Endothelial cell of umbilical vein (primary cell): ENCODE measurements around the gene ZNF334. TPM values are rescaled to one million over a fixed set of nuclear protein-coding genes. Genes with fewer than 3 reads are reported as not detected.

ENCODE experiments used
- BruUV-seq: library from RNA; stranded (reverse); fragments of 400-500 nt; replicated peaks from 2 replicates; lab custom pipeline; 2021; lab: Mats Ljungman, UMichigan
- CTCF ChIA-PET: fragments of 300-600, 350-600 bp; sonication (Branson Sonifier 250); formaldehyde crosslinking; loops from one replicate; lab custom pipeline; 2021; ENCODE audit warnings: antibody characterized with exemption, inconsistent platforms; lab: Charles Lee
- POLR2A ChIA-PET: fragments of 300-600, 350-600 bp; sonication (Branson Sonifier 250); formaldehyde crosslinking; loops from one replicate; lab custom pipeline; 2021; ENCODE audit warnings: antibody characterized with exemption, inconsistent platforms; lab: Charles Lee
- DNase-seq: peaks from one replicate; pipeline ENCODE4 v3.0.0-alpha.2; 2011; ENCODE audit warnings: low read depth, low spot score
- FAIRE-seq: peaks from 2 replicates; lab custom pipeline; 2011; peaks lifted over from hg19 to GRCh38; lab: Jason Lieb, UNC
- H2AFZ ChIP-seq: 2 replicates; pipeline ENCODE4 v1.6.0; 2012; ENCODE audit warnings: low read depth, low read length, control low read depth, inconsistent platforms
- H3K27ac ChIP-seq: 2 replicates; pipeline ENCODE4 v1.5.1; 2011; ENCODE audit warnings: low read depth, mild to moderate bottlenecking, control low read depth, low read length, moderate library complexity; ENCODE audit not compliant: insufficient read depth
- H3K27me3 ChIP-seq, 2 experiments: 2 replicates each; pipeline versions ENCODE4 v1.6.0 to v1.6.1; 2011; ENCODE audit warnings: low read length in 2 of 2, mixed read lengths in 1 of 2; ENCODE audit not compliant: control insufficient read depth in 2 of 2, insufficient read depth in 2 of 2
- H3K36me3 ChIP-seq, 2 experiments: 2 replicates in 1 of 2; 3 replicates in 1 of 2; pipeline ENCODE4 v1.5.1; 2011; ENCODE audit warnings: low read length in 2 of 2, mild to moderate bottlenecking in 1 of 2, moderate library complexity in 1 of 2; ENCODE audit not compliant: control insufficient read depth in 2 of 2, insufficient read depth in 2 of 2; ENCODE audit errors: extremely low read depth in 1 of 2
- H3K4me1 ChIP-seq: 3 replicates; pipeline ENCODE4 v1.5.1; 2011; ENCODE audit warnings: mild to moderate bottlenecking, low read length; ENCODE audit not compliant: control insufficient read depth, insufficient read depth; ENCODE audit errors: extremely low read depth
- H3K4me2 ChIP-seq: 2 replicates; pipeline ENCODE4 v1.6.1; 2011; ENCODE audit warnings: low read length, control low read depth, mixed read lengths; ENCODE audit not compliant: insufficient read depth
- H3K4me3 ChIP-seq, 3 experiments: fragments of 200-600 bp in 1 of 3; sonication (generic), shearing (Covaris generic) in 1 of 3; replicated peaks in 1 of 3; 2 replicates each; pipeline ENCODE4 v1.5.1; 2011 to 2016; ENCODE audit warnings: control low read depth in 3 of 3, low read length in 3 of 3, mild to moderate bottlenecking in 2 of 3, inconsistent platforms in 1 of 3, low read depth in 1 of 3, moderate library complexity in 1 of 3; ENCODE audit not compliant: insufficient read depth in 1 of 3
- H3K79me2 ChIP-seq: 2 replicates; pipeline ENCODE4 v1.6.0; 2012; ENCODE audit warnings: low read length, inconsistent platforms; ENCODE audit not compliant: control insufficient read depth, insufficient read depth
- H3K9ac ChIP-seq: replicated peaks from 2 replicates; pipeline ENCODE3; 2011; ENCODE audit warnings: low read length, control low read depth; ENCODE audit not compliant: insufficient read depth; ENCODE audit errors: extremely low read depth
- H3K9me1 ChIP-seq: replicated peaks from 3 replicates; pipeline ENCODE4 v1.6.0; 2011; ENCODE audit warnings: mild to moderate bottlenecking, low read length; ENCODE audit not compliant: control insufficient read depth, insufficient read depth; ENCODE audit errors: extremely low read depth
- H3K9me3 ChIP-seq: replicated peaks from 2 replicates; pipeline ENCODE4 v1.5.1; 2012; ENCODE audit warnings: low read length, inconsistent platforms; ENCODE audit not compliant: control insufficient read depth, insufficient read depth
- H4K20me1 ChIP-seq: replicated peaks from 2 replicates; pipeline ENCODE3; 2011; ENCODE audit warnings: mild to moderate bottlenecking, low read length; ENCODE audit not compliant: control insufficient read depth, insufficient read depth; ENCODE audit errors: extremely low read depth
- EZH2 ChIP-seq: IDR thresholded peaks from 2 replicates; pipeline ENCODE4 v1.6.1; 2012; ENCODE audit warnings: borderline replicate concordance, low read depth, mild to moderate bottlenecking, moderate library complexity, low read length, inconsistent platforms; ENCODE audit not compliant: severe bottlenecking
- FOS ChIP-seq: IDR thresholded peaks from 2 replicates; pipeline ENCODE4 v1.6.1; 2011; ENCODE audit warnings: mild to moderate bottlenecking, low read length, moderate library complexity, borderline replicate concordance; ENCODE audit not compliant: insufficient read depth
- GATA2 ChIP-seq: IDR thresholded peaks from 2 replicates; pipeline ENCODE4 v1.7.0; 2011; ENCODE audit warnings: low read depth, mild to moderate bottlenecking, moderate library complexity, mixed read lengths, low read length; ENCODE audit not compliant: insufficient read length, insufficient read depth
- JUN ChIP-seq: IDR thresholded peaks from 2 replicates; pipeline ENCODE4 v1.6.1; 2011; ENCODE audit warnings: borderline replicate concordance, low read depth; ENCODE audit not compliant: insufficient read length, insufficient read depth
- MAX ChIP-seq: IDR thresholded peaks from 2 replicates; pipeline ENCODE4 v1.6.1; 2011; ENCODE audit not compliant: insufficient read depth, insufficient read length
- MYC ChIP-seq: IDR thresholded peaks from one replicate; pipeline ENCODE4 v1.6.1; 2011; ENCODE audit warnings: mild to moderate bottlenecking, low read depth, low read length
- POLR2A ChIP-seq: IDR thresholded peaks from 2 replicates; pipeline ENCODE4 v1.6.1; 2012; ENCODE audit warnings: low read depth, mild to moderate bottlenecking, control low read depth, low read length
- POLR2AphosphoS5 ChIP-seq: IDR thresholded peaks from 2 replicates; pipeline ENCODE4 v1.6.1; 2012; ENCODE audit warnings: low read depth, mild to moderate bottlenecking, control low read depth, low read length, moderate library complexity; ENCODE audit not compliant: insufficient read depth
- dilution Hi-C: fragments of 300-500 bp; cut with MboI; formaldehyde crosslinking; loops from one replicate; pipeline ENCODE4 v1.15.0; 2019; ENCODE audit warnings: low sequenced_read_pairs; ENCODE audit not compliant: extremely low pct_ligation_motif_present
- intact Hi-C: fragments of 100-400 bp; cut with micrococcal nuclease; formaldehyde crosslinking; loops from one replicate; pipeline ENCODE4 v1.10.0; 2022
- polyA plus RNA-seq, 4 experiments: library from polyadenylated mRNA; depleted of rRNA in 3 of 4; stranded (reverse) in 3 of 4; unstranded in 1 of 4; fragments of >200 nt; gene quantifications; 2 replicates each; pipeline versions ENCODE4 v1.2.1 to v1.2.3, GENCODE V29; 2011 to 2012; ENCODE audit warnings: missing spikeins in 1 of 4
- total RNA-seq: library from RNA; stranded (reverse); gene quantifications from 2 replicates; pipeline ENCODE4 v1.2.3, GENCODE V29; 2021
- TF ChIP-seq, protein P1 (sequence below), 2 donors: IDR thresholded peaks; 1 replicate in 1 of 2; 2 replicates in 1 of 2; pipeline ENCODE4 v1.5.1; 2011; ENCODE audit warnings: low read length in 2 of 2, mild to moderate bottlenecking in 2 of 2, moderate library complexity in 2 of 2, control low read depth in 1 of 2, inconsistent platforms in 1 of 2, low read depth in 1 of 2; ENCODE audit not compliant: insufficient read depth in 1 of 2; ENCODE audit errors: extremely low read depth in 1 of 2

Gene ZNF334
- total and polyA plus RNA-seq, 2 donors (not counting 3 experiments of a cell fraction or from before 2014, with no cell fraction given), result 0.08 to 1.6 TPM

DNA sequence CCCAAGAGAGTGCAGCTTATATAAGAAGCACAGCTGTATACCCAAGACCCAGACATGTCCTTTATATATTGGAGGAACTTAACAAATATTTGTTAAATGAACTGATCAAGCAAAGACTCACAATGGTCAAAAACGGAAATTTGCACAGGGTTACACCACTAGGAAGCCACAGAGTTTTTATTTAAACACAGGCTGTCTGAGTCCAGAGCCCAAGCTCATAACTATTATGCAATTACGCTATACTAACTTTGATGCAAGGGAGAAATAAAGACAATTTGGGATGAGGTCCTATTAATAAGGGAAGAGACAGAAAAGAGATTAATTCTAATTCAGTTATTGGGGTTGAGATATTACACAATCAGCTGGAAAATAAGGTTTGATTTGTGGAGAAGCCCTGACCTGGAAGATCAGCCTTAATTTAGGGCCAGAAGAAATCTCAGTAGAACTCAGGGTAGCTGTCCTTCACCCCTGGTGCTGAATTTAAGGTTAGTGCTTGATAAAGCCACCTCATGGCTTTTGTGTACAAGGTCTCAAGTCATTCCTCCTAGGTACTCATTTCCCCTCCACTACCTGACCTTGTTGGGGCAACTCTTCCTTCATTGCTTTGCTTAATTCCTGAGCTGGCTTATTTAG is 10.5 kb upstream of the ZNF334 start:
- H3K27ac ChIP-seq, result no peak overlapping the region
- H3K4me3 ChIP-seq, result no peak overlapping the region
- no peaks in the 10 kb centered on the region for H3K27me3 ChIP-seq
- FAIRE-seq (no peak), DNase-seq (peak; percentile 7)
- H3K79me2 ChIP-seq, result no peaks in the 10 kb centered on the region
- POLR2A ChIA-PET, result no interaction called here
- intact Hi-C loops, result no loop called here
- H2AFZ ChIP-seq, result no peak overlapping the region
- no peak overlapping the region for H3K9ac ChIP-seq
- TF ChIP-seq FOS (no peak), POLR2A (no peak), MAX (no peak), EZH2 (no peak), JUN (no peak), POLR2AphosphoS5 (no peak), MYC (no peak), GATA2 (no peak)
- TF ChIP-seq, protein P1, sequence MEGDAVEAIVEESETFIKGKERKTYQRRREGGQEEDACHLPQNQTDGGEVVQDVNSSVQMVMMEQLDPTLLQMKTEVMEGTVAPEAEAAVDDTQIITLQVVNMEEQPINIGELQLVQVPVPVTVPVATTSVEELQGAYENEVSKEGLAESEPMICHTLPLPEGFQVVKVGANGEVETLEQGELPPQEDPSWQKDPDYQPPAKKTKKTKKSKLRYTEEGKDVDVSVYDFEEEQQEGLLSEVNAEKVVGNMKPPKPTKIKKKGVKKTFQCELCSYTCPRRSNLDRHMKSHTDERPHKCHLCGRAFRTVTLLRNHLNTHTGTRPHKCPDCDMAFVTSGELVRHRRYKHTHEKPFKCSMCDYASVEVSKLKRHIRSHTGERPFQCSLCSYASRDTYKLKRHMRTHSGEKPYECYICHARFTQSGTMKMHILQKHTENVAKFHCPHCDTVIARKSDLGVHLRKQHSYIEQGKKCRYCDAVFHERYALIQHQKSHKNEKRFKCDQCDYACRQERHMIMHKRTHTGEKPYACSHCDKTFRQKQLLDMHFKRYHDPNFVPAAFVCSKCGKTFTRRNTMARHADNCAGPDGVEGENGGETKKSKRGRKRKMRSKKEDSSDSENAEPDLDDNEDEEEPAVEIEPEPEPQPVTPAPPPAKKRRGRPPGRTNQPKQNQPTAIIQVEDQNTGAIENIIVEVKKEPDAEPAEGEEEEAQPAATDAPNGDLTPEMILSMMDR (IDR thresholded peaks at IDR 0.05; ENCODE audit: extremely low read depth in 1 of 2, insufficient read depth in 1 of 2, low read depth in 1 of 2, low read length in 2 of 2), result no peak
- no TSS peak for BruUV-seq
- H3K4me2 ChIP-seq, result no peak overlapping the region
- no peaks in the 10 kb centered on the region for H3K4me1 ChIP-seq
- dilution Hi-C loops, result no loop called here
- no peaks in the 10 kb centered on the region for H3K9me1 ChIP-seq
- no peaks in the 10 kb centered on the region for H3K36me3 ChIP-seq
- H3K9me3 ChIP-seq, result no peaks in the 10 kb centered on the region
- no peaks in the 10 kb centered on the region for H4K20me1 ChIP-seq
- CTCF ChIA-PET, result interaction anchor here (1.0 to 5.9 kb wide), 4 partner anchors 11 to 229 kb away, joined by 3 to 49 read pairs (median 5); no protein-coding TSS in a partner anchor
